T follicular helper cell (primary cell): ENCODE data around the gene MAP1LC3A.

ENCODE experiments used
- DNase-seq: peaks from one replicate; pipeline ENCODE4 v3.0.0-alpha.2; 2020; ENCODE audit warnings: low read depth

MAP1LC3A gene

DNA sequence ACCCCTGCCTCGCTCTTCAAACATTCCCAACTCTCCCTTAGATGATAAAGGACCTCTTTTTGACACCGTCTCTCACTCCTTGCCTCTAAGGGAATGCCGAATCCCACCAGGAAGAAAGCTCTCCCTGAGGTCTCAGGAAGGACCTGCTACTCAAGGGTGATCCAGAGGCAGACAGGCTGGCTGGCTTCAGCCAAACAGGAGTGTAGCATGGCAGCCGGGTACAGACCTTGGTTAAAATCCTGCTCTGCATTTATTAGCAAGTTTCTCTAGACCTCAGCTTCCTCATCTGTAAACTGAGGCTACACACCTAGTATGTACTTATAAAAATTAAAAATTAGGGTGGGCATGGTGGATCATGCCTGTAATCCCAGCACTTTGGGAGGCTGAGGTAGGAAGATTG lies 17.2 kb downstream of the MAP1LC3A start:
- no peak for DNase-seq

GRCh38 chr20:34577061-34577460 lies 18.5 kb downstream of the MAP1LC3A start:
- no peak for DNase-seq

DNA sequence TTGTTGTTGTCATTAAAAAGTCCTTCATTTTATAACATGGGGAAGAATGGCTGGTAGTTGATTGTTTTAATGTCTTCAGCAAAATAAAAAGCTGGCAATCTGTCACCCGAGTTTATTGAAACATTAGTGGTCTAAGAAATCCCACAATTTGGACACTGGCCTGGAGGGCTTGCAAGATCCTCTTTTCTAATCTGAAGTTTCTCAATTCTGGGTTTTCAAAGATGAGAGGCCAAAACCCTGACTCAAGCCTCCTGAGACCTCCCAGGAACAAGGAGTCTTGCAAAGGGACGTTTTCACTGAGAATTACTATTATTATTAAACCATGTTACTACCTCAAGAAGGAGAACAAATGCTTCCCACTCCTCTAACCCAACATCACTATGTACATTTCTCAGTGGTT lies 19.5 kb downstream of the MAP1LC3A start:
- no peak for DNase-seq

DNA sequence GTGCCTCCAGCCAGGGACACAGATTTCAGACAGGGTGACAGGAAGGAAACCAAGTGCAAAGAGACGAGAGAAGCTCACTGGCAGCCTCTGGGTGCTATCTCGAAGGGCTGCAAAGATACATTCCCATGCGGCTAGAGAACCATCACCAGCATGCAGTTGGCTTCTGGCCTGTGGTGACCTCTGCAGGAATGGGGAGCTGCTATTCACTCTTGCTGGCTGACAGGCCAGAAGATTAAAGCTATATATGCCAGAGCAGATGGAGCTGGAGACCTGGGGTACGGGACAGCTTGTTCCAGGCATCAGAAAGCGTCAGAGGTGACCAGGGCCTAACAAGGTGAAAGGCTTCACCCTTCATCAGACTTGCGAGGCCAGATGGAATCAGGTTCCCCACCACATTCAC lies 20.0 kb downstream of the MAP1LC3A start:
- DNase-seq: no peak

- no peak for DNase-seq
Measured at GRCh38 chr20:34579191-34579978, 20.9 kb downstream of the MAP1LC3A start.

- DNase-seq: no peak
Measured at GRCh38 chr20:34579979-34580940, 21.7 kb downstream of the MAP1LC3A start.

- no peak for DNase-seq
Measured at GRCh38 chr20:34581341-34582184, 23.0 kb downstream of the MAP1LC3A start.

DNA sequence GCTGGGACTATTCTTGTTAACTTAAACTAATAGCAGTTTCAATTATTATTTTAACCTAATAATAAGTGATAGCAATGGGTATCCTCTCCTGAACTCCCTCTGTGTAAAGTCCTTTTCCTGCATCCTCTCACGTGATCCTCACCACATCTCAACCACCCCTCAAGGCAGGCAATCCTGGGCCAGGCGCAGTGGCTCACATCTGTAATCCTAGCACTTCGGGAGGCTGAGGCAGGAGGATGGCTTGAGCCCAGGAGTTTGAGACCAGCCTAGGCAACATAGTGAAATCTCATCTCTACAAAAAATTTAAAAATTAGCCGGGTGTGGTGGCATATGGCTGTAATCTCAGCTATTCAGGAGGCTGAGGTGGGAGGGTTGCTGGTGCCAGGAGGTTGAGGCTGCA lies 23.7 kb downstream of the MAP1LC3A start:
- no peak for DNase-seq

DNA sequence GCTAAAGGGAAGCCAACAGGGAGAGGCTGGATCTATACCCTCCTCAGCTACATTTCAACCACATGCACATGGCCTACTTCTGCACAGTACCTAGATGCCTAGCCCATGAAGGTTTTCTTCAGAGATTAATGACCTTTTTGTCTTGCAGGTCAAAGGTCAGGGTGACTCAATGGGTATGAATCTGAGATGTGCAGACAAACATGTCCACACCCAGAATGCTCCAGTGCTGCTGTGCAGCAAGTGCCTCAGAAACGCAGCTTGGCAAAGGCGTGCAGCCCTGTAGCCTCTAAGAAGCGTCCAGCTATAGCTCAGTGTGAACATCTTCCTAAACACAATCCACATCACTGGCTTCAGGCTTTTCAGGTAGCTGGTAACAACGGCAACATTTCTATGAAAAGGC lies 24.4 kb downstream of the MAP1LC3A start:
- DNase-seq: no peak

- DNase-seq: no peak
Measured at GRCh38 chr20:34583544-34583943, 25.0 kb downstream of the MAP1LC3A start.

DNA sequence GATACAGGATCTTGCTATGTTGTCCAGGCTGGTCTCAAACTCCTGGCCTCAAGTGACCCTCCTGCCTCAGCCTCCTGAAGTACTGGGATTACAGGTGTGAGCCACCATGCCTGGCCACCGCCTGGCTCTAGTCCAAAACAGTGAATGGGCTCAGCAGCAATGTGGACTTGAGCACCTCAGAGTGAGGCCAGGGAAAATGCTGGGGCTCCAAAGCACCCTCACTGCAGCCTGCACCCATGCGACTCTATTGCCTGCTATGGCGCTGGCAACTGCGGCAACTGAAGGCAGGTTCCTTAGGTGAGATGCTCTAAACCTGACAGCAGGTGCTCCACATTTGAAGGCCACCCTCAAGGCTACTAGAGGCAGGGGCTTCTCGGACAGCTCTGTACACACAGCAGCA lies 26.5 kb downstream of the MAP1LC3A start:
- DNase-seq: no peak

- DNase-seq: no peak
Measured at GRCh38 chr20:34586488-34587163, 28.1 kb downstream of the MAP1LC3A start.

DNA sequence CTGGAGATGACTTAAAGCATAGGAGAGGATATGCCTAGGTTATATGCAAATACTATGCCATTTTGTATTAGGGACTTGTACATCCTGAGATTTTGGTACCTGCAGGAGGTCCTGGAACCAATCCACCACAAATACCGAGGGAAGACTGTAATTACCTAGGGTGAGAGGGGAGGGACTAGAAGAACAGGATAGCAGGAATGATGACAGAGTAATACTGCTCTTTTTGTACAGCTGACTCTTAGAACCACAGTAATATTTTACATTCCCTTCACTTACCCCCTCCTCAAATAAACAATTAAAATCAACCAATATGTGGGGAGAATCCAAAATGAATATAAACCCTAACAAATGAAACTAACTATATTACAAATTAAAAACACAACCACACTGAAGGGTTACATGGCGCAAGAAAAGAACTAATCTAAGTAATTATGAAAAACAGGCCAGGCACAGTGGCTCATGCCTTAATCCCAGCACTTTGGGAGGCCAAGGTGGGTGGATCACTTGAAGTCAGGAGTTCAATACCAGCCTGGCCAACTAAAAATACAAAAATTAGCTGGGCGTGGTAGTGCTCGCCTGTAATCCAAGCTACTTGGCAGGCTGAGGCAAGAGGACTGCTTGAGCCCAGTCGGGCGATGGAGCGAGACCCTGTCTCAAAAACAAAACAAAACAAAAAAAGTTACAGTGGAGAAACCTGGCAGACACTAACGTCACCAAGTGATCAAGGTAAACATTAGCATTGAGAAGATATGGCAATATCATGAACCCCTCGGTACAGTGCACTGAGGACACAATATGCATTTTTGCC lies 37.1 kb downstream of the MAP1LC3A start:
- DNase-seq: no peak

DNA sequence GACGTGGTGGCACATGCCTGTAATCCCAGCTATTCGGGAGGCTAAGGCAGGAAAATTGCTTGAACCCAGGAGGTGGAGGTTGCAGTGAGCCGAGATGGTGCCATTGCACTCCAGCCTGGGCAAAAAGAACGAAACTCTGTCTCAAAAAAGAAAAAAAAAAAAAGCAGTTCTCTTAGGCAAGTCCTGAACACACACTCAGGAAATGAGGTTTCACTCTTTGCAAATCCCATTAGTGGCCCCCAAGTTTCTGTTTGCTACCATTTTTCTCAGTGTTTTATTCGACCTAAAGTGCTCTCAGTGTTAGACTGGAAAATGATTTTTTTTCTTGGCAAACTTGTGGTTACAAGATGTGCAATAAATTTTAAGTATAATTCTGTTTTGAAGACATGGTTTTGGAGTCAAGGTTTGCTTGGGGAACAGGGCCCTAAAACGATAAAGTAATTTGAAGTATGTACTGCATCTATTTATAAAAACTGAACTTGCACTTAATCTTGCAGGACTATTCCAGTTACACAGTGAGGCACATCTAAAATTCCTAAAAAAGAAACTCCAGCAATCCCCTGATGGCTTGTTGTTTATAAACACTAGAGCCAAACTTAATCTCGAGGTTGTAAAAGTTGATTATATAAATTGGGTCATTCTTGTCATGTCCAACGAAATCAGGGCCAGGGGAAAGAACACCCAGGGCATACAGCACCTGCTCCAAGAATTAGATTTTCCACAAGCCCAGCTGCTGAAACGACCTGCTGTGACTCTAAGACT lies 42.6 kb downstream of the MAP1LC3A start:
- no peak for DNase-seq

DNA sequence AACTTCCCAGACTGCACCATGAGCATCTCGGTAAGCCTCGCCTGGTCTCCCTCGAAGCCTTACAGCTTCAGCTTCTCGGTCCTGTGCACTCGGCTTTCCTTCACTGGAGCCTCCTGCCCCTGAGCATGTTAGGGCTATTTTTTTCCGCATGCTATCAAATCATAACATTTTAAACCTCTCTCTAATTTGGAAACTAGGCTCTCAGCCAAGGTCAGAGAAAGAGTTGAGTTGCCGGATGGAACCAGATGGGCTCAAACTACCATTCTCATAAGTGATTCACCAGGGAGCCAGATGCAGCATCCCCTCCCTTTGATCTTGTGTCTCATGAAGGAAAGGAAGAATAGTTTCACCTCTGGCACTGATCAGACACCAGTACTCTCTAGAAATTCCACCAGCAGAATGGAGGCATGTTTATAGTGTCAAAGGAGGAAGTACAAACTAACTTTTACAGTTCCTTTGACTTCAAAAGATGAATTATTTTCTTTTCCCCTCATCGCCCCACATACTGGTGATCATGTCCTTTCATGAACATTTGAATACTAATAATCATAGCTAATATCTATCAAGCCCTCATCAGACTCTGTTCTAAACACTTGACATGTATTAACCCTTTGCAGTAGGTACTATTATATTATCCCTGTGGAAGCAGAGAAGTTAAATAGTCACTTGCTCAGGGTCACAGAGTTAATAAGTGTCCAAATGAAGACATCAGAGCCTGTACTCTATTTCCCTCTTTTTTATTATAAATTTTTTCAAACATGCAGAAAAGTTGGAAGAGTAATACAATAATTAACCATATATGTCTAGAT lies 46.7 kb downstream of the MAP1LC3A start:
- DNase-seq: no peak

DNA sequence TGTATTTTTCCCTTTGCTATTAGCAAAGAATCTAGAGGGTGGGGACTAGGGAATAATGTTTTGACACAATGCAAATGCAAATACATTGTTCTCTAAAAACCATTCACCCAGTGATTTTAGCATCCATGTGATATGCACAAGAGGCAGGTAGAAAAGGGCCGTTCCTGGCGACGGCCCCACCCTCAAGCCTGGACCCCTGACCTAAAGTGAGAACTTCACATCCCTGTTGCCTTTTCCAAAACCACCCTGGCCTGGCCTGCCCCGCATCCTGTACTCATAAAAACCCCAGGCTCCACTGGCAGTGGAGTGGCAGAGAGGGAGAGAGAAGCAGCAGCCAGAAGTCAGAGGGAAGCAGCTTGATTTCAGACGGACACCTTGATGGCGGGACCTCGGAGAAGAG lies 48.5 kb downstream of the MAP1LC3A start:
- no peak for DNase-seq
